ENCODE data around the gene MTUS2. TPM values are rescaled to one million over a fixed set of nuclear protein-coding genes. Genes with fewer than 3 reads are reported as not detected.

The MTUS2 gene
- total RNA-seq, 1 donor from 2014 or later, result 4.1 TPM

DNA sequence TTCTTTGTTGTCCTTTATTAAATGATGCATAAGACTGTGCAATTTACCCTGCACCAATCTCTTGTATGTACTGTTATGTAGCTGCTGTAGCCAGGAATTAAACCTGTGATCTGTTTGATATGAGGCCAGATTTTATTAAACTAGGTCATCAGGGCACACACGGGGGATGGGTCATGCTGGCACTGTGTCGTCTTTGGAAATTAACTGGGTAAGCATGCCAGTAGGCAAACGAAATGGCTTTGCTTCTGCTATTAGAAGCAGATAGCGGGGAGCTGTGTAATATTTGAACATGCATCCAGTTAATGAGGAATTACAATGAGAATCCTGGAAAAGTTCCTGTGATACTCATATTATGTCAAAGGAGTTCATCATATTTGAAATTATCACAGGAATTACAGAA is 23.5 kb downstream of the MTUS2 start:
- H3K27ac Mint-ChIP-seq, result no peak overlapping the region
- TF ChIP-seq, protein P1, sequence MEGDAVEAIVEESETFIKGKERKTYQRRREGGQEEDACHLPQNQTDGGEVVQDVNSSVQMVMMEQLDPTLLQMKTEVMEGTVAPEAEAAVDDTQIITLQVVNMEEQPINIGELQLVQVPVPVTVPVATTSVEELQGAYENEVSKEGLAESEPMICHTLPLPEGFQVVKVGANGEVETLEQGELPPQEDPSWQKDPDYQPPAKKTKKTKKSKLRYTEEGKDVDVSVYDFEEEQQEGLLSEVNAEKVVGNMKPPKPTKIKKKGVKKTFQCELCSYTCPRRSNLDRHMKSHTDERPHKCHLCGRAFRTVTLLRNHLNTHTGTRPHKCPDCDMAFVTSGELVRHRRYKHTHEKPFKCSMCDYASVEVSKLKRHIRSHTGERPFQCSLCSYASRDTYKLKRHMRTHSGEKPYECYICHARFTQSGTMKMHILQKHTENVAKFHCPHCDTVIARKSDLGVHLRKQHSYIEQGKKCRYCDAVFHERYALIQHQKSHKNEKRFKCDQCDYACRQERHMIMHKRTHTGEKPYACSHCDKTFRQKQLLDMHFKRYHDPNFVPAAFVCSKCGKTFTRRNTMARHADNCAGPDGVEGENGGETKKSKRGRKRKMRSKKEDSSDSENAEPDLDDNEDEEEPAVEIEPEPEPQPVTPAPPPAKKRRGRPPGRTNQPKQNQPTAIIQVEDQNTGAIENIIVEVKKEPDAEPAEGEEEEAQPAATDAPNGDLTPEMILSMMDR (conservative IDR thresholded peaks at IDR 0.05), result no peak
- no peaks in the 10 kb centered on the region for H3K36me3 Mint-ChIP-seq
- H3K9me3 Mint-ChIP-seq, result no peaks in the 10 kb centered on the region
- DNase-seq (ENCODE audit: extremely low spot score, unreplicated experiment), result no peak
- H3K4me3 Mint-ChIP-seq, result no peak overlapping the region
- H3K4me1 Mint-ChIP-seq (ENCODE audit: unreplicated experiment), result no peaks in the 10 kb centered on the region
- peaks cover 4% of the 10 kb centered on the region for H3K27me3 Mint-ChIP-seq

DNA sequence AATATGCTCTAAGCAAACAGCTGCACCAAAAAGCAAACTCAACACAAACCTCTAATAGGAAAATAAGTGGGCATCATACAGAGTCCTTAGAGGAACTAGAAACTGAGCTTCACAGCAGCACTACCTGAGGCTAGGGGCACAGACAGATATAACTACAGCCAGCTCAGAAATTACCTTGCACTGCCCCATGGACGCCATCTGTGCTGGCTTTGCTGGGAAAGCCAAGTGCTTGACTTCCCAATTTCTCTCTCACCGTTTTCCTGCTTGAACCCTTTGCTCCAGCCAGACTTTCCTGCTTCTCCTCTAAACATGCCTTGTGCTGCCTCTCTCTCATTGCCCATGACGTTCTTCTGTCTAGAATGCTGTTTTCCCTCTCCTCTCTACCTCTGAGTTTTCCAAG is 29.3 kb downstream of the MTUS2 start:
- Mint-ChIP-seq H3K4me3 (no peak overlapping the region), H3K36me3 (no peaks in the 10 kb centered on the region), H3K4me1 (ENCODE audit: unreplicated experiment) (no peaks in the 10 kb centered on the region), H3K27me3 (peaks cover 10% of the 10 kb centered on the region), H3K27ac (no peak overlapping the region), H3K9me3 (no peaks in the 10 kb centered on the region)
- TF ChIP-seq, protein P1 (conservative IDR thresholded peaks at IDR 0.05), result no peak
- no peak for DNase-seq (ENCODE audit: extremely low spot score, unreplicated experiment)

DNA sequence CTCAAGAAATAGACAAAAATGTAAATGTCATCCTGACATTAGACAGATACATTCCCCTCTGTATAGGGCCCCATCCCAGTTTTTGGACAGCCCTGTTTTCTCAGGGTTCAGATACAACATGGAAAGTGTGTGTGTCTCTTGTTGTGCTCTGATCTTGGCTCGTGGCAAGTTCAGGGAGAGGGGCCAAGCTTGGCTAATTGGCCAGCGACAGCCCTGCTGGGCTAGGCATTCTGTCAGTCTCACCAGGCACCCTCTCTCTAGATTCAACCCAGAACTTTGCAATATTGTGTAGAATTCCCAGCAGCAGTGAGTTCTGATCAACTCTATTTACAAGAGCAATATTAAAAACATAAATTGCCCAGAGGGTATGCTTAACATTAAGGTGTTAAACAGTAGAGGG is 30.1 kb downstream of the MTUS2 start:
- Mint-ChIP-seq H3K9me3 (no peaks in the 10 kb centered on the region), H3K27me3 (peaks cover 10% of the 10 kb centered on the region), H3K4me3 (no peak overlapping the region), H3K36me3 (no peaks in the 10 kb centered on the region), H3K27ac (no peak overlapping the region), H3K4me1 (ENCODE audit: unreplicated experiment) (no peaks in the 10 kb centered on the region)
- TF ChIP-seq, protein P1 (conservative IDR thresholded peaks at IDR 0.05), result no peak
- DNase-seq (ENCODE audit: extremely low spot score, unreplicated experiment), result no peak

DNA sequence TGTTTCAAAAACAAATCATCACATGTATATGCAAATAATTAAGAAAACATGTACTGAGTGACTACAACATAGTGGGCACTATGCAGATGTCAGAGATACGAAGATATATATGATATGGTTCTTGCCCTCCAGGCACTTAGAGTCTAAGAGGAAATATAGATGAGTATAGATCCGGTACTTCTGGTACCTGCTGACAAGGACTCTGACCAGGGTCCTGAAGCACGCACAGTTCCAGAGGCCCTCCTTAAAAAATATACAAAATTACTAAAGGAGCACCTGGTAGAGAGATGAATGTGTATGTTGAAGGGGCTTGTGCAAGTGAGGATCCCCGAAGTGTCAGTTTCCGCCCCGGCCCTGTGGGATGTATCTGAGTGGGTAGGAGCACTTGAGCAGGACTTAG is 31.3 kb downstream of the MTUS2 start:
- Mint-ChIP-seq H3K9me3 (no peaks in the 10 kb centered on the region), H3K4me3 (no peak overlapping the region), H3K36me3 (no peaks in the 10 kb centered on the region), H3K4me1 (ENCODE audit: unreplicated experiment) (no peaks in the 10 kb centered on the region), H3K27ac (no peak overlapping the region), H3K27me3 (peaks cover 10% of the 10 kb centered on the region)
- TF ChIP-seq, protein P1 (conservative IDR thresholded peaks at IDR 0.05), result no peak
- no peak for DNase-seq (ENCODE audit: extremely low spot score, unreplicated experiment)

DNA sequence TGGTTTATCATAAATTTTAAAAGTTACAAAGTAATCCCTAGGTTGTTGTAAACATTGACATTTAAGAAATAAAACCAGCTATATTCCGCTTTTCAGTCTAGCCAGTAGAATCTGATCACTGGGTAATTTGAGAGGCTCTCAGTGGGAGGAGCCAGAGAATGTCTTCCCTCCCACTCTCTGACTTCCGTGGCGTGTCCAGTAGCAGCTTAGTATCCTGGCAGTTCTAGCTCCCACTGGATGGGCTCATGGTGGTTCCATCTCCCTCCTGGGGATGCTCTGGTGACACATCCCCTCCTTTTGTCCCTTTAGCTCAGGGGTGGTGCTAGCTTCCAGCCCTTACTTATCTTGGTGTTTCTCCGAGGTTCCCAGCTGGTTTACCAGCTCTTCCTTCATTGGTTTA is 34.5 kb downstream of the MTUS2 start:
- peaks cover 7% of the 10 kb centered on the region for H3K27me3 Mint-ChIP-seq
- DNase-seq (ENCODE audit: extremely low spot score, unreplicated experiment), result no peak
- TF ChIP-seq, protein P1 (conservative IDR thresholded peaks at IDR 0.05), result no peak
- H3K27ac Mint-ChIP-seq, result no peak overlapping the region
- no peak overlapping the region for H3K4me3 Mint-ChIP-seq
- no peaks in the 10 kb centered on the region for H3K9me3 Mint-ChIP-seq
- no peaks in the 10 kb centered on the region for H3K36me3 Mint-ChIP-seq
- H3K4me1 Mint-ChIP-seq (ENCODE audit: unreplicated experiment), result no peaks in the 10 kb centered on the region

DNA sequence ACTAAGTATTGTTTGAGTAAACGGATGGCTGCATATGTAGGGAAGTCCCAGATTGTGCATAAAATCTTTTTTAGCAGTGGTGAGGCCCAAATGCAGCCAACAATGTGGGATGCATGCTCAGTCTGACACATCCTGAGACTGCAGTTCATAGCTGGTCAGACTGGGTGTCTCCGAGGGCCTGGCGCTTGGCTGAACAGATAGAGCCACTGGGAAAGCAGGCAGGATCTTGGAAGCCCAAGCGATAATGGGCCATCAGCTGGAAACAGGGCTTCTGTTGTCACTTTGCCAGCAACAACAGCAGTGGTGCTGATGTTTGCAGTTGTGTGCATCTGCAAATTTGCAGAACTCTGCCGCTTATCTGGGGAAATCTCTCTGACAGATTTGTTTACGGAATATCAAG is 36.1 kb downstream of the MTUS2 start:
- Mint-ChIP-seq H3K36me3 (no peaks in the 10 kb centered on the region), H3K4me1 (ENCODE audit: unreplicated experiment) (no peaks in the 10 kb centered on the region), H3K4me3 (no peak overlapping the region), H3K27ac (no peak overlapping the region), H3K27me3 (peaks cover 3% of the 10 kb centered on the region), H3K9me3 (no peaks in the 10 kb centered on the region)
- DNase-seq (ENCODE audit: extremely low spot score, unreplicated experiment), result no peak
- TF ChIP-seq, protein P1 (conservative IDR thresholded peaks at IDR 0.05), result no peak
